Sigmoid colon (tissue), 7 donors: Measurements from ENCODE around the gene RPS5. TPM values are rescaled to one million over a fixed set of nuclear protein-coding genes. Genes with fewer than 3 reads are reported as not detected.

Source experiments
- DNase-seq: peaks from one replicate; pipeline ENCODE4 v3.0.0-alpha.2; 2019
- H3K27ac ChIP-seq, 4 donors: fragments of 200-600 bp; sonication (generic); one replicate each; pipeline ENCODE4 v1.5.1; 2016 to 2019; ENCODE audit warnings: mild to moderate bottlenecking in 1 of 4
- H3K27me3 ChIP-seq, 3 donors: fragments of 200-600 bp; sonication (generic); one replicate each; pipeline ENCODE4 v1.5.1; 2019; ENCODE audit warnings: mild to moderate bottlenecking in 1 of 3
- H3K36me3 ChIP-seq, 4 donors: fragments of 200-600 bp; sonication (generic); one replicate each; pipeline ENCODE4 v1.5.1; 2016 to 2019
- H3K4me1 ChIP-seq, 4 donors: fragments of 200-600 bp; sonication (generic); one replicate each; pipeline ENCODE4 v1.5.1; 2017 to 2019
- H3K4me3 ChIP-seq, 4 donors: fragments of 200-600 bp; sonication (generic); one replicate each; pipeline ENCODE4 v1.5.1; 2017 to 2019; ENCODE audit warnings: mild to moderate bottlenecking in 2 of 4, moderate library complexity in 1 of 4
- H3K9me3 ChIP-seq, 4 donors: fragments of 200-600 bp in 3 of 4; sonication (generic) in 3 of 4; one replicate each; pipeline versions ENCODE4 v1.5.1 to v1.6.1; 2013 to 2019
- EP300 ChIP-seq, 4 donors: sonication (generic); formaldehyde crosslinking; IDR thresholded peaks; one replicate each; pipeline ENCODE4 v1.6.1; 2017; ENCODE audit warnings: antibody characterized with exemption in 4 of 4
- POLR2A ChIP-seq, 2 donors: fragments of 450-650 bp; IDR thresholded peaks; one replicate each; pipeline ENCODE4 v1.6.1; 2016; ENCODE audit warnings: antibody characterized with exemption in 2 of 2, mild to moderate bottlenecking in 2 of 2, moderate library complexity in 2 of 2
- POLR2AphosphoS5 ChIP-seq, 4 donors: sonication (generic); formaldehyde crosslinking; IDR thresholded peaks; one replicate each; pipeline ENCODE4 v1.6.1; 2017; ENCODE audit warnings: antibody characterized with exemption in 4 of 4
- WGBS, 2 donors: extraction: QIAGEN DNeasy Blood & Tissue Kit; methylation state at CpG; one replicate each; pipeline ENCODE4 v1.1.7; 2013; 5-methylcytosine and 5-hydroxymethylcytosine counted together
- intact Hi-C: fragments of 100-400 bp; cut with DNase I; formaldehyde crosslinking; loops from one replicate; pipeline ENCODE4 v1.15.1; 2023
- polyA plus RNA-seq, 3 donors: library from polyadenylated mRNA; stranded (reverse); fragments of 200-250 nt; gene quantifications; one replicate each; pipeline ENCODE4 v1.2.3, GENCODE V29; 2013
- total RNA-seq, 4 donors: library from RNA; depleted of rRNA; stranded (reverse); fragments of >200 nt; gene quantifications; one replicate each; pipeline ENCODE4 v1.1.0, GENCODE V29; 2016
- TF ChIP-seq, protein P1 (sequence below), 4 experiments: fragments of 450-650 bp in 3 of 4; fragments of 200-600 bp in 1 of 4; IDR thresholded peaks; one replicate each; pipeline ENCODE4 v1.5.1; 2016 to 2019; ENCODE audit warnings: antibody characterized with exemption in 4 of 4, mild to moderate bottlenecking in 3 of 4, moderate library complexity in 2 of 4
- donor health status: healthy with polysubstance abuse.
- donor health status: Bipolar disorder and iron deficiency.
- donor health status: healthy.

The RPS5 gene
- total and polyA plus RNA-seq, 7 donors: 1,097 to 2,581 (median 1,974) TPM

DNA sequence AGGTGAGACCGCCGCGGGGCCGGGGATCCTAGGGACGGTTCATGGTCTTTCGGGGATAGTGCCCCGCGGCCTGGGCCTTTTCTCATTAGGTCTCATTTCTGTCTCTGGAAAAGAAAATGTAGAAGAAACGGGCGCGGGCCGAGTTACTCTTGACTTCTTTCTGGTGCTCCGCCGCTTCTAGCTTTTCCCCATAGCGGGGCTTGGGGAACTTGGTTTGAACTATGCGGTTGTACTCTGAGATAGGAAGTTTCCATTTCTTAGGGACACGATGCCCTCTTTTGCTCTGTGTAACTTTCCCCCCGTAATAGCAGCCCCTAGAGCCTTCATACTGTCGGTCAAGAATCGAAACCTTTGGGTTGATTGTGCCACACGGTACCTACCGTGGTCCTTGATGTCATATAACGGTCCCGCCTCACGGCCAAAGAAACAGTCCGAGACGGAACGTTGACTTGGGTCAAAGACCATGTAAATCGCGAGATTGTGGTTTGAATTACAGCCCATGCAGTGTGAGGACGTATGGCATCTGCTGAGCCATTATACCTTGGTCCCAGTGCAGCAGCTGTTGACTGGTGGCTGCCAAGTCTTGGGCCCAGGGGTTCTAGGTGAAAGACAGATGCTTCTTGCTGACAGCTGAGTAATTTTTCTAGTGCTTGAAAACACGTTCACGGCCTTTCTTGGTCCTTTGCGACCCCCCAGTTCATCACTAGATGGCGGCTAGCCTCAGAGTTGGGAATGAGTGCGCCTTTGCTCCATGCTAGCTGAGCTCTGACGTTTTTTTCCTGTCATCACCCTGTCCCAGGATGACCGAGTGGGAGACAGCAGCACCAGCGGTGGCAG, 487 bp downstream of the RPS5 start:
- Histone ChIP-seq H3K27me3 (no peaks in the 10 kb centered on the region), H3K4me1 (peaks cover 0 to 47% (median 29%) of the 10 kb centered on the region in 4 donors), H3K36me3 (peaks cover 0 to 43% (median 10%) of the 10 kb centered on the region in 4 donors), H3K9me3 (no peaks in the 10 kb centered on the region), H3K4me3 (peak overlapping the region; percentile 66 to 87 (median 82)), H3K27ac (peak overlapping the region; percentile 93 to 98 (median 98))
- intact Hi-C loops: loop anchor here (1.0 to 2.0 kb wide), 2 partner anchors 14 to 21 kb away; partner anchors contain the start of gene ZNF584
- TF ChIP-seq POLR2AphosphoS5 (IDR thresholded peaks at IDR 0.05) (no peak), EP300 (IDR thresholded peaks at IDR 0.05) (no peak), POLR2A (IDR thresholded peaks at IDR 0.05) (no peak)
- TF ChIP-seq, protein P1, sequence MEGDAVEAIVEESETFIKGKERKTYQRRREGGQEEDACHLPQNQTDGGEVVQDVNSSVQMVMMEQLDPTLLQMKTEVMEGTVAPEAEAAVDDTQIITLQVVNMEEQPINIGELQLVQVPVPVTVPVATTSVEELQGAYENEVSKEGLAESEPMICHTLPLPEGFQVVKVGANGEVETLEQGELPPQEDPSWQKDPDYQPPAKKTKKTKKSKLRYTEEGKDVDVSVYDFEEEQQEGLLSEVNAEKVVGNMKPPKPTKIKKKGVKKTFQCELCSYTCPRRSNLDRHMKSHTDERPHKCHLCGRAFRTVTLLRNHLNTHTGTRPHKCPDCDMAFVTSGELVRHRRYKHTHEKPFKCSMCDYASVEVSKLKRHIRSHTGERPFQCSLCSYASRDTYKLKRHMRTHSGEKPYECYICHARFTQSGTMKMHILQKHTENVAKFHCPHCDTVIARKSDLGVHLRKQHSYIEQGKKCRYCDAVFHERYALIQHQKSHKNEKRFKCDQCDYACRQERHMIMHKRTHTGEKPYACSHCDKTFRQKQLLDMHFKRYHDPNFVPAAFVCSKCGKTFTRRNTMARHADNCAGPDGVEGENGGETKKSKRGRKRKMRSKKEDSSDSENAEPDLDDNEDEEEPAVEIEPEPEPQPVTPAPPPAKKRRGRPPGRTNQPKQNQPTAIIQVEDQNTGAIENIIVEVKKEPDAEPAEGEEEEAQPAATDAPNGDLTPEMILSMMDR (IDR thresholded peaks at IDR 0.05): no peak
- no peak for DNase-seq
- 8 to 10% methylated on average over 39 of the region's 39 CpGs for WGBS, 2 donors

DNA sequence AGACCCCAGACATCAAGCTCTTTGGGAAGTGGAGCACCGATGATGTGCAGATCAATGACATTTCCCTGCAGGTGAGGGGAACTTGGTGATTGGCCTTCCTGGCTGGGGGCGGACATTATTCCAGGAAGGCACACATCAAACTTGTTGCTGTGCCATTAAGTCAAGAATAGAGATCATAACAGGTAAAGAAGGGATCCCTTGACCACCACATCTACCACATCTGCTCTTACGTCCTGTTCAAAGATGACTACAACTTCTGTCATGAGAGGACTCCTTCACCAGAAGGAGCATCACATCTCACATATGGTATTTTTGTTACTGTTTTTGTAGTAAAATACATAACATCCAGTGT, 1.1 kb downstream of the RPS5 start:
- Histone ChIP-seq H3K27ac (no peak overlapping the region), H3K36me3 (peaks cover 0 to 49% (median 15%) of the 10 kb centered on the region in 4 donors), H3K9me3 (no peaks in the 10 kb centered on the region), H3K4me1 (peaks cover 0 to 47% (median 29%) of the 10 kb centered on the region in 4 donors), H3K4me3 (peak overlapping the region in 3 of 4 donors; percentile 79 to 87 (median 84)), H3K27me3 (no peaks in the 10 kb centered on the region)
- 81 to 83% methylated on average over 3 of the region's 3 CpGs for WGBS, 2 donors
- DNase-seq: no peak
- intact Hi-C loops: no loop called here
- TF ChIP-seq POLR2A (IDR thresholded peaks at IDR 0.05) (no peak), EP300 (IDR thresholded peaks at IDR 0.05) (no peak)

DNA sequence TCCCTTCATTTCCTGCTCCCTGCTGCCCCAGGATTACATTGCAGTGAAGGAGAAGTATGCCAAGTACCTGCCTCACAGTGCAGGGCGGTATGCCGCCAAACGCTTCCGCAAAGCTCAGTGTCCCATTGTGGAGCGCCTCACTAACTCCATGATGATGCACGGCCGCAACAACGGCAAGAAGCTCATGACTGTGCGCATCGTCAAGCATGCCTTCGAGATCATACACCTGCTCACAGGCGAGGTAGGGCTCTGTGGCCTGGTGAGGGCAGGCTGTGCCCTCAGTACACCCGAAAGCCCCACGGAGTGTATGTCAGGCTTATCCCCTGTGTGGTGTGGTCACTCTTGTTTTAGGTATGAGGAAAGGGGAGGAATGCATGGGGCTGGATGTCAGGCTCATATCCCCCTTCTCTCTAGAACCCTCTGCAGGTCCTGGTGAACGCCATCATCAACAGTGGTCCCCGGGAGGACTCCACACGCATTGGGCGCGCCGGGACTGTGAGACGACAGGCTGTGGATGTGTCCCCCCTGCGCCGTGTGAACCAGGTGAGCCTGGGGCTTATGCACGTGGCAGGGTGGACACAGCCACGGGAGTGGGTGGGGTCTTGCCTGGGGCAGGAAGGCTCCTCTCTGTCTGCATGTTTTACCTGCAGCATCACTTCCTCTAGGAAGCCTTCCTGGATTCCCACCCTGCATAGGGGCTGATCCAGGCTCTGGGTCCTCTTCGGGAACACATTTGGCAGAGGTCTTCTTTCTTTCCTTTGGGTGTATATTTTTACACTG, 6.1 kb downstream of the RPS5 start:
- Histone ChIP-seq H3K36me3 (peaks cover 0 to 69% (median 36%) of the 10 kb centered on the region in 4 donors), H3K4me1 (peaks cover 0 to 27% (median 18%) of the 10 kb centered on the region in 4 donors), H3K27ac (no peak overlapping the region), H3K4me3 (no peak overlapping the region), H3K27me3 (peaks cover 9 to 30% (median 26%) of the 10 kb centered on the region in 3 donors), H3K9me3 (no peaks in the 10 kb centered on the region)
- 92 to 94% methylated on average over 26 of the region's 26 CpGs for WGBS, 2 donors
- intact Hi-C loops: no loop called here
- TF ChIP-seq POLR2AphosphoS5 (IDR thresholded peaks at IDR 0.05) (no peak), EP300 (IDR thresholded peaks at IDR 0.05) (no peak)
- TF ChIP-seq, protein P1 (IDR thresholded peaks at IDR 0.05): no peak
- DNase-seq: no peak

DNA sequence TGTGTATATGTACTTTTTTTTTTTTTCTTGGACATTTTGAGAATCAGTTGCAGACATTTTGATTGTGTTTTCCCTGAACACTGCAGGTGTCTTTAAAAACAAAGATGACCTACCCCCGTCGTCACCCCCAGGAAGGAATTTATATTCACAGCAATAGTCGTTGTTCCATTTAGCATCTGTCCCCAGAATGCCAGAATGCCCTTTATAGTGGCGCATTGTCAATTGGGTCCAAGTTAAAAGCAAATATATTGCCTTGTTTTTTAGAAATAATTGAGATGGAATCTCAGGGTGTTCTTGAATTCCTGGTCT, 6.6 kb downstream of the RPS5 start:
- Histone ChIP-seq H3K27ac (no peak overlapping the region), H3K4me1 (peaks cover 0 to 22% (median 14%) of the 10 kb centered on the region in 4 donors), H3K36me3 (peaks cover 0 to 64% (median 35%) of the 10 kb centered on the region in 4 donors), H3K9me3 (no peaks in the 10 kb centered on the region), H3K4me3 (no peak overlapping the region), H3K27me3 (peaks cover 9 to 31% (median 26%) of the 10 kb centered on the region in 3 donors)
- no peak for TF ChIP-seq POLR2A (IDR thresholded peaks at IDR 0.05)
- TF ChIP-seq POLR2AphosphoS5 (IDR thresholded peaks at IDR 0.05): no peak
- TF ChIP-seq, protein P1 (IDR thresholded peaks at IDR 0.05): no peak
- no peak for TF ChIP-seq EP300 (IDR thresholded peaks at IDR 0.05)
- DNase-seq: no peak
- 79 to 86% methylated on average over 4 of the region's 4 CpGs for WGBS, 2 donors
- intact Hi-C loops: no loop called here

DNA sequence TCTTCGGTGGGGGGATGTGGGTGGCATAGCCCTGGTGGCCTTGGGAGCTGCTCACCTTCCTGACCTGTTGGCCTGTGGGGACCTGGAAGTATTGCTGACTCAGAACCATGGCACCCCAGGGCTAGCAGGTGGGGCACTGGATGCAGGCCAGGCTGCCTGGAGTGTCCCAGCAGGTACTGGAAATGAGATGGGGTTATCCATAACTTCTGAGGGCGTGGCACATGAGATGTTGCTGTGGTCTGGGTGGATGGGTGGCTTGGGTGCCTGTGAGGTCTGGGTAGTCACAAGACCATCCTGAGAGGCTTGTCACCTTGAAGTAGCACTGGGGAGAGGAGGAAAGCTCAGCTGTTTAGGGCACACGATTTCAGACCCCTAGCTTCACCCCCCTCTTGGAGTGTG, 7.8 kb downstream of the RPS5 start:
- H3K9me3 ChIP-seq: no peaks in the 10 kb centered on the region
- peaks cover 0 to 16% (median 9%) of the 10 kb centered on the region in 4 donors for H3K4me1 ChIP-seq
- DNase-seq: no peak
- no peak overlapping the region for H3K4me3 ChIP-seq
- TF ChIP-seq, protein P1 (IDR thresholded peaks at IDR 0.05): no peak
- no peak for TF ChIP-seq EP300 (IDR thresholded peaks at IDR 0.05)
- TF ChIP-seq POLR2AphosphoS5 (IDR thresholded peaks at IDR 0.05): no peak
- no peak for TF ChIP-seq POLR2A (IDR thresholded peaks at IDR 0.05)
- 65 to 69% methylated on average over 3 of the region's 3 CpGs for WGBS, 2 donors
- peaks cover 0 to 54% (median 31%) of the 10 kb centered on the region in 4 donors for H3K36me3 ChIP-seq
- no peak overlapping the region for H3K27ac ChIP-seq
- intact Hi-C loops: no loop called here
- H3K27me3 ChIP-seq: peaks cover 9 to 31% (median 26%) of the 10 kb centered on the region in 3 donors
